K562 (cell line): ENCODE data around the gene PRKAA1. TPM values are rescaled to one million over a fixed set of nuclear protein-coding genes. Genes with fewer than 3 reads are reported as not detected.
A peak's percentile ranks its signal among the peaks of the same experiment; 100 is the strongest.

Source experiments
- ATAC-seq: fragments of 200-7000 bp; cut with Tn5 transposase; 3 replicates; pipeline ENCODE4 v1.9.1; 2020; ENCODE audit warnings: moderate library complexity
- BruUV-seq: library from RNA; stranded (reverse); fragments of 400-500 nt; replicated peaks from 2 replicates; lab custom pipeline; 2021; lab: Mats Ljungman, UMichigan
- CTCF ChIA-PET: fragments of 300-600 bp; formaldehyde crosslinking; extraction: SDS; loops from one replicate; lab custom pipeline; 2021; ENCODE audit warnings: low intra/inter-chr PET ratio; lab: Yijun Ruan, JAX
- POLR2A ChIA-PET: fragments of 300-600, 350-650 bp; sonication (Branson Sonifier 250); formaldehyde crosslinking; extraction: SDS; loops from one replicate; lab custom pipeline; 2021; ENCODE audit warnings: antibody characterized with exemption, inconsistent platforms; lab: Yijun Ruan, JAX
- DNase-seq, 4 experiments: peaks; one replicate each; pipeline versions ENCODE4 v3.0.0 to v3.0.0-alpha.2; 2011 to 2018; ENCODE audit warnings: low spot score in 3 of 4, mixed read lengths in 3 of 4; ENCODE audit errors: extremely low read depth in 1 of 4
- FAIRE-seq: peaks from 2 replicates; lab custom pipeline; 2011; peaks lifted over from hg19 to GRCh38; lab: Jason Lieb, UNC
- H2AFZ ChIP-seq: 2 replicates; pipeline ENCODE4 v1.6.0; 2011; ENCODE audit warnings: low read depth, low read length, control low read depth, inconsistent platforms
- H3K27ac ChIP-seq: fragments of 200-600 bp; 3 replicates; pipeline ENCODE4 v1.8.0; 2011; ENCODE audit warnings: low read depth, mild to moderate bottlenecking, control low read depth, inconsistent platforms, low read length, moderate library complexity, mixed read lengths; ENCODE audit errors: extremely low read depth
- H3K27me3 ChIP-seq, 2 experiments: fragments of 300-600 bp in 1 of 2; 2 replicates in 1 of 2; 3 replicates in 1 of 2; pipeline versions ENCODE4 v1.6.0 to v1.8.0; 2011; ENCODE audit warnings: inconsistent platforms in 2 of 2, low read length in 2 of 2, mild to moderate bottlenecking in 1 of 2, mixed read lengths in 1 of 2, moderate library complexity in 1 of 2; ENCODE audit not compliant: control insufficient read depth in 2 of 2, insufficient read depth in 2 of 2
- H3K36me3 ChIP-seq: fragments of 300-600 bp; 3 replicates; pipeline ENCODE4 v1.8.0; 2011; ENCODE audit warnings: mild to moderate bottlenecking, low read length, inconsistent platforms; ENCODE audit not compliant: control insufficient read depth, insufficient read depth
- H3K4me1 ChIP-seq, 2 experiments: fragments of 200-600 bp in 1 of 2; replicated peaks in 1 of 2; 2 replicates in 1 of 2; 3 replicates in 1 of 2; pipeline versions ENCODE4 v1.5.1 to v1.8.0; 2011; ENCODE audit warnings: inconsistent platforms in 2 of 2, low read length in 2 of 2, mild to moderate bottlenecking in 1 of 2, mixed read lengths in 1 of 2, moderate library complexity in 1 of 2; ENCODE audit not compliant: control insufficient read depth in 2 of 2, insufficient read depth in 2 of 2
- H3K4me2 ChIP-seq: 2 replicates; pipeline ENCODE4 v1.6.1; 2011; ENCODE audit warnings: low read length, control low read depth, inconsistent platforms, mixed read lengths; ENCODE audit not compliant: insufficient read depth
- H3K4me3 ChIP-seq: fragments of 200-600 bp; sonication (generic), shearing (Covaris generic); 2 replicates; pipeline ENCODE4 v1.5.1; 2016; ENCODE audit warnings: control low read depth, inconsistent platforms
- H3K79me2 ChIP-seq: fragments of 200-600 bp; 3 replicates; pipeline ENCODE4 v1.8.0; 2011; ENCODE audit warnings: low read length, inconsistent platforms; ENCODE audit not compliant: control insufficient read depth, insufficient read depth
- H3K9ac ChIP-seq, 2 experiments: 2 replicates each; pipeline versions ENCODE4 v1.6.0 to v1.6.1; 2011; ENCODE audit warnings: low read depth in 2 of 2, low read length in 2 of 2, control low read depth in 1 of 2, inconsistent platforms in 1 of 2, mild to moderate bottlenecking in 1 of 2, mixed read lengths in 1 of 2; ENCODE audit not compliant: insufficient read depth in 1 of 2
- H3K9me1 ChIP-seq: one replicate; pipeline ENCODE4 v1.6.0; 2011; ENCODE audit warnings: inconsistent platforms, mild to moderate bottlenecking, low read length, moderate library complexity; ENCODE audit not compliant: control insufficient read depth, insufficient read depth
- H3K9me3 ChIP-seq: replicated peaks from 2 replicates; pipeline ENCODE4 v1.5.1; 2011; ENCODE audit warnings: low read depth, low read length, inconsistent platforms; ENCODE audit not compliant: control insufficient read depth, insufficient read depth
- H4K20me1 ChIP-seq: replicated peaks from 2 replicates; pipeline ENCODE4 v1.6.1; 2011; ENCODE audit warnings: low read length, inconsistent platforms, mixed read lengths; ENCODE audit not compliant: control insufficient read depth, insufficient read depth
- BHLHE40 ChIP-seq: IDR thresholded peaks from 2 replicates; pipeline ENCODE4 v1.6.1; 2011; ENCODE audit warnings: low read length, improper control_type of control experiment
- C11orf30 ChIP-seq: fragments of 450-650 bp; IDR thresholded peaks from 2 replicates; pipeline ENCODE4 v1.6.1; 2016; ENCODE audit warnings: low read depth, mild to moderate bottlenecking
- ESRRA ChIP-seq: fragments of 450-650 bp; IDR thresholded peaks from 2 replicates; pipeline ENCODE4 v1.6.1; 2014; ENCODE audit warnings: low read depth, mild to moderate bottlenecking, moderate library complexity, borderline replicate concordance
- ETV5 ChIP-seq: sonication (generic); formaldehyde crosslinking; IDR thresholded peaks from 2 replicates; pipeline ENCODE4 v1.4.0; 2020; ENCODE audit warnings: low read depth, mild to moderate bottlenecking, missing genetic modification reagents
- ETV6 ChIP-seq, 3 experiments: fragments of 150-350 bp in 1 of 3; sonication (generic) in 1 of 3; formaldehyde crosslinking in 1 of 3; IDR thresholded peaks; 2 replicates each; pipeline versions ENCODE4 v1.6.1 to v1.8.0; 2014 to 2022; ENCODE audit warnings: borderline replicate concordance in 2 of 3, low read depth in 2 of 3, antibody characterized with exemption in 1 of 3, low read length in 1 of 3, mild to moderate bottlenecking in 1 of 3, missing genetic modification reagents in 1 of 3
- KDM1A ChIP-seq, 2 experiments: fragments of 450-650 bp; IDR thresholded peaks; 2 replicates each; pipeline ENCODE4 v1.6.1; 2016; ENCODE audit warnings: mild to moderate bottlenecking in 2 of 2
- LEF1 ChIP-seq: fragments of 450-650 bp; IDR thresholded peaks from 2 replicates; pipeline ENCODE4 v1.6.1; 2016; ENCODE audit warnings: mild to moderate bottlenecking
- MEF2A ChIP-seq: IDR thresholded peaks from 2 replicates; pipeline ENCODE4 v1.6.1; 2011; ENCODE audit warnings: low read depth, mild to moderate bottlenecking, low read length, moderate library complexity; ENCODE audit not compliant: control insufficient read depth
- NFATC3 ChIP-seq: fragments of 450-650 bp; IDR thresholded peaks from 2 replicates; pipeline ENCODE4 v1.6.1; 2017; ENCODE audit warnings: mild to moderate bottlenecking
- NFE2L1 ChIP-seq: fragments of 450-650 bp; IDR thresholded peaks from 2 replicates; pipeline ENCODE4 v1.6.1; 2016; ENCODE audit warnings: missing genetic modification characterization, low read depth, mild to moderate bottlenecking, missing compliant biosample characterization, moderate library complexity, borderline replicate concordance
- NR2C2 ChIP-seq, 2 experiments: fragments of 200-800 bp in 1 of 2; sonication (Bioruptor generic) in 1 of 2; sonication (generic) in 1 of 2; formaldehyde crosslinking in 1 of 2; IDR thresholded peaks; 2 replicates each; pipeline versions ENCODE4 v1.6.1 to v1.8.0; 2016 to 2022; ENCODE audit warnings: mild to moderate bottlenecking in 1 of 2, missing compliant biosample characterization in 1 of 2, missing genetic modification characterization in 1 of 2, missing genetic modification reagents in 1 of 2
- SUPT5H ChIP-seq: fragments of 450-650 bp; IDR thresholded peaks from 2 replicates; pipeline ENCODE4 v1.6.1; 2016
- ZNF232 ChIP-seq: sonication (generic); formaldehyde crosslinking; IDR thresholded peaks from 2 replicates; pipeline ENCODE4 v1.8.0; 2022; ENCODE audit warnings: mild to moderate bottlenecking, missing genetic modification reagents
- ZNF444 ChIP-seq: fragments of 250-450 bp; sonication (Bioruptor Pico); IDR thresholded peaks from 2 replicates; pipeline ENCODE4 v1.4.0; 2020; ENCODE audit warnings: mild to moderate bottlenecking, moderate library complexity
- ZNF766 ChIP-seq: fragments of 200-800 bp; sonication (Bioruptor generic); conservative IDR thresholded peaks from 2 replicates; pipeline ENCODE4 v1.6.1; 2016; ENCODE audit warnings: missing genetic modification characterization, missing compliant biosample characterization
- ZZZ3 ChIP-seq: fragments of 450-650 bp; IDR thresholded peaks from 2 replicates; pipeline ENCODE4 v1.6.1; 2016; ENCODE audit warnings: antibody characterized with exemption, mild to moderate bottlenecking, moderate library complexity
- WGBS: fragments of 100-300 bp; shearing (Covaris generic); methylation state at CpG from one replicate; pipeline ENCODE4 v1.1.6; 2016; ENCODE audit warnings: low coverage, mixed read lengths; ENCODE audit not compliant: insufficient coverage; ENCODE audit errors: missing lambda C conversion rate; 5-methylcytosine and 5-hydroxymethylcytosine counted together
- in situ Hi-C: fragments of 300-500 bp; cut with MboI; formaldehyde crosslinking; loops from 4 replicates; pipeline ENCODE4 v1.15.0; 2018; ENCODE audit warnings: inconsistent platforms, mixed read lengths
- intact Hi-C: fragments of 100-400 bp; cut with micrococcal nuclease; formaldehyde crosslinking; loops from 2 replicates; pipeline ENCODE4 v1.14.2; 2022
- polyA plus RNA-seq, 8 experiments: library from polyadenylated mRNA; depleted of rRNA in 4 of 8; stranded (reverse) in 5 of 8; unstranded in 3 of 8; fragments of >200 nt; fragmentation: Nextera tagmentation in 2 of 8; fragmentation: Illumina TruSeq in 1 of 8; extraction: Ambion mirVana in 2 of 8; extraction: Trizol in 1 of 8; gene quantifications; 2 replicates each; pipeline versions ENCODE4 v1.2.1 to v1.2.3, GENCODE V29; 2011 to 2014; ENCODE audit warnings: inconsistent platforms in 1 of 8, missing spikeins in 1 of 8
- total RNA-seq, 7 experiments: library from RNA; depleted of rRNA in 6 of 7; stranded (reverse); fragments of >200 nt in 6 of 7; fragmentation: Illumina TruSeq in 2 of 7; extraction: Trizol in 2 of 7; gene quantifications; 2 replicates each; pipeline versions ENCODE4 v1.2.1 to v1.2.3, GENCODE V29; 2011 to 2021; ENCODE audit warnings: low replicate concordance in 1 of 7
- TF ChIP-seq, protein P1 (sequence below): fragments of 450-650 bp; IDR thresholded peaks from one replicate; pipeline ENCODE4 v1.6.1; 2018; ENCODE audit warnings: mild to moderate bottlenecking, moderate library complexity; ENCODE audit not compliant: partially characterized antibody
- TF ChIP-seq, protein P2 (sequence below), 2 experiments: fragments of 200-800 bp in 1 of 2; sonication (Bioruptor generic) in 1 of 2; sonication (generic) in 1 of 2; formaldehyde crosslinking in 1 of 2; IDR thresholded peaks in 1 of 2; conservative IDR thresholded peaks in 1 of 2; 2 replicates each; pipeline versions ENCODE4 v1.5.0 to v1.6.1; 2016 to 2020; ENCODE audit warnings: missing compliant biosample characterization in 1 of 2, missing genetic modification characterization in 1 of 2, missing genetic modification reagents in 1 of 2

PRKAA1 gene
- total and polyA plus RNA-seq, 9 of the 15 experiments (the other 6 are each of a cell fraction or from before 2014, with no cell fraction given): 24.5 to 84.0 (median 51.4) TPM

DNA sequence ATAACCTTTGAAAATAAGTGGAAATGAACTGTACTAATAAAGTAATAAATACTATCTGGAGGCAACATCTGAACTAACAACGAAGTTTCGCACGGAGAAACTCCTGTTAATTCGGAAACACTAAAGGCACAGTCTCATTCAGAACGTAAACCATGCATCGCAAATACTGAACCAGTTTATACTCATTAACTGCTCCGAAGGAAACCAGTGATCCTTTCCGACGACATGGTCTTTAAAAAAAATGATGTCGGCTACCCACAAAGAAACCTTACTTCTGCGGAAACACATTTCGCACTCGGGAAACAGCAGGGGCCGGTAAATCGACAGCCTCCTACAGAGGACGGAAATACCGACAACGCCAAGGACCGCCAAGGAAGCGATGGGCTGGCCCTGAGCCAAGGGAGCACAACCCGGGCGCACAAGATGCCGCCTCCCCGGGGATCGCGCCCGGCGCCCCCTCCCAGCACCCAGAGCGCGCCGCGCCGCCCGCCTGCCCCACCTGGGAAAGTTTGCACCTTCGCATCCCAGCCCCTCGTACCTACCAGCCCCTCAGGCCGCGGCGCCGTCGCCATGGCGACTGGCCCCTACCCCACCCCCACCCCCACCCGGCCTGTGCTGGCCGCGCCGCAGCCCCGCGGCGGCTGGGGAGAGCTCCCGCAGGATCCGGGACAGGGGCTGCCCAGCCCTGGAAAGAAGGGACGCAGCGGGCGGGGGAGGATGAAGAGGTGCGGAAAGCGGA lies 732 bp downstream of the PRKAA1 start:
- Histone ChIP-seq H3K4me3 (peak overlapping the region; percentile 94), H3K79me2 (peaks cover 76% of the 10 kb centered on the region), H4K20me1 (peaks cover 4% of the 10 kb centered on the region), H3K9me1 (no peaks in the 10 kb centered on the region), H3K4me2 (peak overlapping the region; percentile 93), H3K27me3 (no peaks in the 10 kb centered on the region), H3K4me1 (peaks cover 23 to 32% of the 10 kb centered on the region in 2 experiments; a peak in 4 of 5 replicates), H3K9ac (peak overlapping the region; percentile 84 to 97), H3K9me3 (no peaks in the 10 kb centered on the region), H2AFZ (peak overlapping the region; percentile 95), H3K27ac (peak overlapping the region; percentile 92), H3K36me3 (peaks cover 18% of the 10 kb centered on the region; the same call in 2 of the 3 replicates)
- DNase-seq (peak; percentile 81 to 91 (median 84)), FAIRE-seq (peak; percentile 61), ATAC-seq (peak; percentile 67)
- under 1% methylated on average over 49 of the region's 56 CpGs for WGBS
- in situ Hi-C loops (no loop called here), intact Hi-C loops (loop anchor here (1.0 kb wide), 2 partner anchors 38 to 41 kb away; partner anchors contain the start of gene RPL37)
- BruUV-seq: TSS peak; percentile 45
- POLR2A ChIA-PET: interaction anchor here (0.6 to 1.7 kb wide), 7 partner anchors 11 to 55 kb away, joined by 3 to 7 read pairs (median 3); no protein-coding TSS in a partner anchor
- CTCF ChIA-PET: interaction anchor here (1.8 kb wide), 1 partner anchor 82 kb away, joined by 3 read pairs; no protein-coding TSS in a partner anchor
- TF ChIP-seq KDM1A (IDR thresholded peaks at IDR 0.05): peak in 1 of 2 experiments; percentile 45; a peak in 1 of 4 replicates
- no peak for TF ChIP-seq SUPT5H
- TF ChIP-seq ETV5 (CRISPR knock-in tag): no peak
- no peak for TF ChIP-seq C11orf30
- no peak for TF ChIP-seq NR2C2 (CRISPR knock-in tag; IDR thresholded peaks at IDR 0.05)
- TF ChIP-seq NR2C2 (tag; IDR thresholded peaks at IDR 0.05): 0 out of 2 replicates have a peak, but pooled peaks have one; percentile 45
- peak; percentile 21 to 59; a peak in 1 of 4 replicates for TF ChIP-seq ETV6 (IDR thresholded peaks at IDR 0.05; ENCODE audit: borderline replicate concordance in 1 of 2, low read depth in 2 of 2, low read length in 1 of 2)
- TF ChIP-seq ETV6 (CRISPR knock-in tag; IDR thresholded peaks at IDR 0.05; ENCODE audit: borderline replicate concordance): no peak
- TF ChIP-seq, protein P1, sequence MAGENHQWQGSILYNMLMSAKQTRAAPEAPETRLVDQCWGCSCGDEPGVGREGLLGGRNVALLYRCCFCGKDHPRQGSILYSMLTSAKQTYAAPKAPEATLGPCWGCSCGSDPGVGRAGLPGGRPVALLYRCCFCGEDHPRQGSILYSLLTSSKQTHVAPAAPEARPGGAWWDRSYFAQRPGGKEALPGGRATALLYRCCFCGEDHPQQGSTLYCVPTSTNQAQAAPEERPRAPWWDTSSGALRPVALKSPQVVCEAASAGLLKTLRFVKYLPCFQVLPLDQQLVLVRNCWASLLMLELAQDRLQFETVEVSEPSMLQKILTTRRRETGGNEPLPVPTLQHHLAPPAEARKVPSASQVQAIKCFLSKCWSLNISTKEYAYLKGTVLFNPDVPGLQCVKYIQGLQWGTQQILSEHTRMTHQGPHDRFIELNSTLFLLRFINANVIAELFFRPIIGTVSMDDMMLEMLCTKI: no peak
- no peak for TF ChIP-seq ZNF444 (CRISPR knock-in tag)
- no peak for TF ChIP-seq ZNF232 (CRISPR knock-in tag)
- TF ChIP-seq ZZZ3: no peak
- TF ChIP-seq, protein P2, sequence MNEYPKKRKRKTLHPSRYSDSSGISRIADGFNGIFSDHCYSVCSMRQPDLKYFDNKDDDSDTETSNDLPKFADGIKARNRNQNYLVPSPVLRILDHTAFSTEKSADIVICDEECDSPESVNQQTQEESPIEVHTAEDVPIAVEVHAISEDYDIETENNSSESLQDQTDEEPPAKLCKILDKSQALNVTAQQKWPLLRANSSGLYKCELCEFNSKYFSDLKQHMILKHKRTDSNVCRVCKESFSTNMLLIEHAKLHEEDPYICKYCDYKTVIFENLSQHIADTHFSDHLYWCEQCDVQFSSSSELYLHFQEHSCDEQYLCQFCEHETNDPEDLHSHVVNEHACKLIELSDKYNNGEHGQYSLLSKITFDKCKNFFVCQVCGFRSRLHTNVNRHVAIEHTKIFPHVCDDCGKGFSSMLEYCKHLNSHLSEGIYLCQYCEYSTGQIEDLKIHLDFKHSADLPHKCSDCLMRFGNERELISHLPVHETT (CRISPR knock-in tag; conservative IDR thresholded peaks at IDR 0.05 in 1 of 2, IDR thresholded peaks at IDR 0.05 in 1 of 2): peak in 1 of 2 experiments; percentile 47; a peak in 1 of 4 replicates
- no peak for TF ChIP-seq LEF1
- TF ChIP-seq ZNF766: peak; percentile 52; the same call in 1 of the 2 replicates
- no peak for TF ChIP-seq BHLHE40
- TF ChIP-seq ESRRA: no peak
- no peak for TF ChIP-seq NFE2L1 (tag)
- TF ChIP-seq MEF2A: no peak
- no peak for TF ChIP-seq NFATC3
